PFSK-1 (cell line): ENCODE measurements around the gene DAAM1.

Experiments used
- FOXP2 ChIP-seq: optimal IDR thresholded peaks from 2 replicates; pipeline ENCODE3; 2011; ENCODE audit warnings: borderline replicate concordance, control low read depth, inconsistent platforms; ENCODE audit not compliant: insufficient read depth; ENCODE audit errors: extremely low read length, extremely low read depth
- POLR2AphosphoS5 ChIP-seq: IDR thresholded peaks from 2 replicates; pipeline ENCODE4 v1.6.1; 2012; ENCODE audit warnings: low read depth, mild to moderate bottlenecking, control low read depth, low read length, moderate library complexity
- REST ChIP-seq, 2 experiments: IDR thresholded peaks; 2 replicates each; pipeline versions ENCODE4 v1.6.1 to v1.8.0; 2011 to 2012; ENCODE audit warnings: low read depth in 2 of 2, low read length in 2 of 2, control low read depth in 1 of 2, inconsistent platforms in 1 of 2, mild to moderate bottlenecking in 1 of 2, moderate library complexity in 1 of 2; ENCODE audit not compliant: insufficient read depth in 1 of 2
- SIN3A ChIP-seq: IDR thresholded peaks from 2 replicates; pipeline ENCODE4 v1.6.1; 2012; ENCODE audit warnings: mild to moderate bottlenecking, low read length, moderate library complexity, borderline replicate concordance; ENCODE audit not compliant: insufficient read depth
- TAF1 ChIP-seq: IDR thresholded peaks from 2 replicates; pipeline ENCODE4 v1.6.1; 2012; ENCODE audit warnings: low read length, control low read depth, borderline replicate concordance; ENCODE audit not compliant: insufficient read depth

GRCh38 chr14:59155886-59156285 lies 32.6 kb upstream of the DAAM1 start:
- no peak for TF ChIP-seq REST (IDR thresholded peaks at IDR 0.05; ENCODE audit: insufficient read depth in 1 of 2, low read depth in 2 of 2, low read length in 2 of 2)
- TF ChIP-seq POLR2AphosphoS5, result no peak
- TF ChIP-seq TAF1, result no peak
- TF ChIP-seq SIN3A, result no peak
- TF ChIP-seq FOXP2, result no peak
